Stimulated activated CD4-positive, alpha-beta T cell treated with anti-CD3 and anti-CD28 coated beads, Interleukin-4, amount 100 ng/mL, for 4 hours (primary cell): ENCODE results near the gene NPIPB2.
"Not testable (repeated sequence)": the region's sequence is repeated elsewhere in the genome, so short reads cannot be mapped to it uniquely, and the experiment has no call there.

Experiments
- DNase-seq, 2 experiments: peaks; one replicate each; pipeline ENCODE4 v3.0.0-alpha.2; 2020

Gene NPIPB2

GRCh38 chr16:11941945-11942344 lies at the start of gene NPIPB2:
Gene NPIPB2 (minus strand): TSS chr16:11942045. CDS start chr16:11942045, 0 bp downstream.
- not testable (repeated sequence) for DNase-seq

DNA sequence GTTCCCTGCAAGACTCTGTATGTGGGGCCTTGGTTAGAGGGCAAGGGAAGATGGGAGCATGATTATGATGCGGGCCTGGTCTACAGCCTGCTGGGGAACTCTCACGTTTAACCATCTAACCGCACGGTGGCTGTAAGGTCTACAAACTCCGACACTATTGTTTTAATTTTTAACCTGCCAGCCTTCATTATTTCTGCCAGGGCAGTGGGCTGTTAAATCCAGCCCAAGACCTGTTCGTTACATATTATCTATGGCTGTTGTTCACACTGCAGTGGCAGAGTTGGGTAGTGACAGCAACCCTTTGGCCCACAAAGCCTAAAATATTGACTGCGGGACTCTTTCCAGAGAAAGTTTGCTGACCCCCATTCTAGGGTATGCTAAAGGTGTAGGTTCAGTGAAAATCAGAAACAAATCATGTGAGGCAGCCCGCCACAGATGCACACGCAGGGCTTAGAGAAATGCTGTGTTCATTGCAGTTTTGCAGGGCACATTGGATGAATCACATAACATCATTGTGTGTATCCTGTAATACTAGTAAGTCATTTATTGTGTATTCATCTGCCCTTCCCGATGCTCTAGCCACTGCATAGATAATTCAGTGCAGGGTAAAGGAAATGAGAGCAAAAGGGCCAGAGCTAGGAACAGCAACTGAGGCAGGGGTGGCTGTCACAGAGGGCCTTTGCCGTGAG lies 49.0 kb upstream of the NPIPB2 start:
- DNase-seq: no peak

- no peak for DNase-seq
Observed at GRCh38 chr16:11988258-11988978, 46.6 kb upstream of the NPIPB2 start.

- no peak for DNase-seq
Observed at GRCh38 chr16:11986521-11987057, 44.7 kb upstream of the NPIPB2 start.

GRCh38 chr16:11985250-11985649 lies 43.4 kb upstream of the NPIPB2 start:
- DNase-seq: no peak

DNA sequence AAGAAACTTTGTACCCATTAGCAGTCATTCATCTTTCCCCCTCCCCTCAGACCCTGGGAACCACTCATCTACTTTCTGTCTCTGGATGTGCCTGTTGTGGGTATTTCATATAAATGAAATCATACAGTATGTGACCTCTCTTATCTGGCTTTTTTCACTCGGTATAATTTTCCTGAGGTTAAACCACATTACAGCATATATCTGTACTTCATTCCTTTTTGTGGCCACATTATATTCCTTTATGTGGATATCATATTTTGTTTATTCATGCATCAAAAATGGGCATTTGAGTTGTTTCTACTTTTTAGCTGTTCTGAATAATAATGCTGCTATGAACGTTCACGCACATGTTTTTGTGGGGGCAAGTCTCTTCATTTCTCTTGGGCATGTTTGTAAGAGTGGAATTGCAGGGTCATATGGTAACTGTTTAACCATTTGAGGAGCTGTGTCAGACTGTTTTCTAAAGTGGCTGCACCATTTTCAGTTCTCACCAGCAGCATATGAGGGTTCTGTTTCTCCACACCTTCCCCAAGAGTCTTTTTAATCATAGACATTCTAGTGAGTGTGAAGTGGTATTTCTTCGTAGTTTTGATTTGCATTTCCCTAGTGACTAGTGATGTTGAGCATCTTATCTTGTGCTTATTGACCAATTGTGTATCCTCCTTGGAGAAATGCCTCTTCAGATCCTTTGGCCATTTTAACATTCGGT lies 38.4 kb upstream of the NPIPB2 start:
- no peak for DNase-seq

DNA sequence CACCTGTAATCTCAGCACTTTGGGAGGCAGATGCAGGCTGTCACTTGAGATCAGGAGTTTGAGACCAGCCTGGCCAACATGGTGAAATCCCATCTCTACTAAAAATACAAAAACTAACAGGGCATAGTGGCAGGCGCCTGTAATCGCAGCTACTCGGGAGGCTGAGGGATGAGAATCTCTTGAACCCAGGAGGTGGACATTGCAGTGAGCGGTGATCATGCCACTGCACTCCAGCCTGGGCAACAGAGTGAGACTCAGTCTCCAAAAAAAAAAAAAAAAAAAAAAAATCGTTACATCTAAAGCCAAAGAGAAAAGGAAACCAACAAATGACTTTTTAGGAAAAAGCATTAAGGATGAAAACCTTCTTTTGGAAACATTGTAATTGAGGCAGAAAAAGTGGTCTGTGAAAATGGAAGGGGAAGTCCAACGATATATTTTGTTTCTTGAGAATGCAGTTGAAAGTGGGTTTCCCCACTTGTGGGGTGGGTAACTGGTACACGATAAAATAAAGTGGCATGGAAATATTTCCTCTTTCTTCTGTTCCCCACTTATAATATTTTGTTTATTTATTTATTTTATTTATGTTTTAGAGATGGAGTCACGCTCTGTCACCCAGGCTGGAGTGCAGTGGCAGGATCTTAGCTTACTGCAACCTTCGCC lies 37.3 kb upstream of the NPIPB2 start:
- DNase-seq: no peak

- no peak for DNase-seq
Observed at GRCh38 chr16:11978080-11978479, 36.2 kb upstream of the NPIPB2 start.

DNA sequence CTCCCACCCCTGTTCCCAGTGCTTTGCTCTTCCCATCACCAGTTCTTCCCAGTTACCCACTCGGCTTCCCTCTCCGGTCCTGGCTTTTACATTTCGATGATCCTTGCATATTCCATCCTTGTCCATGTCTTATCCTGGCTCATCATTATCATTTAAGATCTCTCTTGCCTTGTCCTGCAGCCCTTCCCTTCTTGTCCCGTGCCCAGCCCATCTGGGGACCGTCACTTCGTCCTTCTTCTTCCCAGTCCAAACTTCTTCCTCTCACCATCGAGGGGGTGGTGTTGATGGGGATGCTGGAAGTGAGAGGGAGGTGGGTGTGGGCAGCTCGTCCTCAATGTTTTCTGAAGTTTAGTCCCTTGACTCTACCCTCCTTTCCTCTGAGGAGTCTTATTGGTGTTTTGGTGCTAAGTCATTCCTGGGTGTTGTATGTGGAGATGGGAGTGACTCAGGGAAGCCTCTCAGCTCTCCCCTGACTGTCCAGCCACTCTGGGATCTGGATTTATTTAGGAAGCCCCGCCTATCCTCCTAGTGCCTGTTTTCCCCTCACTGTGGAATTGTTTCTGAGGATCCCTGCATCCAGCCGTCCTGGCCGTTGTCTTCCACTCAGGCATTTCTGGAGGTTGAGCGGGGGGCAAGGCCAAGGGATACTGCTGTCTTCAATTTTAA lies 35.7 kb upstream of the NPIPB2 start:
- no peak for DNase-seq

GRCh38 chr16:11976850-11977375 lies 35.1 kb upstream of the NPIPB2 start:
- no peak for DNase-seq

DNA sequence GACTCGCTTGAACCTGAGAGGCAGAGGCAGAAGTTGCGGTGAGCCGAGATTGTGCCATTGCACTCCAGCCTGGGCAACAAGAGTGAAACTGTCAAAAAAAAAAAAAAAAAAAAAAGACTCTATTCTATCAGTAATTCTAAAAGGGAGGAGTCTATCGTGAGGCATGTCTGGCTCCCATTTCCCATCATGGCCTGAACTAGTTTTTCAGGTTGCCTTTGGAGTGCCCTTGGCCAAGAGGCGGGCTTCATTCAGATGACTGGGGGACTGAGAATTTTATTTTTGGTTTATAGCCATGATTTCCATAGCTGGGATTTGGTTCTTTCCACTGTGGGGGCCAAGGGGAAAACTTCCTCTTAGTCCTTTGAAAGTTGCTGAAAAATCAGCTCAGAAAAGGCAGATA lies 31.2 kb upstream of the NPIPB2 start:
- no peak for DNase-seq

DNA sequence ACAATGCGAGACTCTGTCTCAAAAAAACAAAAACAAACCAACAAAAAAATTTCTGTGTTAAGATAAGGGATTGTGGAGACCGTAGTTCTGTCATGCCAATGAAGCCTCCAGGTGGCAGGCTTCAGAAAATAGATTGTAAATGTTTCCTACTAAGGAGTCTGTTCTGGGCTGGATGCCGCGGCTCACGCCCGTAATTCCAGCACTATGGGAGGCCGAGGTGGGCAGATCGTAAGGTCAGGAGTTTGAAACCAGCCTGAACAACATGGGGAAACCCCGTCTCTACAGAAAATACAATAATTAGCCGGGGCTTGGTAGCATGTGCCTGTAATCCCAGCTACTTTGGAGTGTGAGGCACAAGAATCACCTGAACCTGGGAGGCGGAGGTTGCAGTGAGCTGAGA lies 30.3 kb upstream of the NPIPB2 start:
- DNase-seq: no peak

DNA sequence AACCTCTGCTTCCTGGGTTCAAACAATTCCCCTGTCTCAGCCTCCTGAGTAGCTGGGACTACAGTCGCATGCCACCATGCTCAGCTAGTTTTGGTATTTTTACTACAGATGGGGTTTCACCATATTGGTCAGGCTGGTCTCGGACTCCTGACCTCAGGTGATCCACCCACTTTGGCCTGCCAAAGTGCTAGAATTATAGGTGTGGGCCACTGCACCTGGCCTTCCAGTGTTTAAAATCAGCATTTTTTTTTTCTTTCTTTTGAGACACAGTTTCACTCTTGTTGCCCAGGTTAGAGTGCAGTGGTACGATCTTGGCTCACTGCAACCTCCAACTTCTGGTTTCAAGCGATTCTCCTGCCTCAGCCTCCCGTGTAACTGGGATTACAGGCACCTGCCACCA lies 28.4 kb upstream of the NPIPB2 start:
- DNase-seq: not testable (repeated sequence)

- no peak for DNase-seq
Observed at GRCh38 chr16:11968577-11968976, 26.7 kb upstream of the NPIPB2 start.

GRCh38 chr16:11967195-11967911 lies 25.5 kb upstream of the NPIPB2 start:
- DNase-seq: no peak

GRCh38 chr16:11966173-11966572 lies 24.3 kb upstream of the NPIPB2 start:
- DNase-seq: no peak

- DNase-seq: no peak
Observed at GRCh38 chr16:11964761-11965551, 23.1 kb upstream of the NPIPB2 start, which contains the start of gene TNFRSF17. Gene TNFRSF17 (plus strand): TSS chr16:11965210. CDS start chr16:11965325, 115 bp downstream.

DNA sequence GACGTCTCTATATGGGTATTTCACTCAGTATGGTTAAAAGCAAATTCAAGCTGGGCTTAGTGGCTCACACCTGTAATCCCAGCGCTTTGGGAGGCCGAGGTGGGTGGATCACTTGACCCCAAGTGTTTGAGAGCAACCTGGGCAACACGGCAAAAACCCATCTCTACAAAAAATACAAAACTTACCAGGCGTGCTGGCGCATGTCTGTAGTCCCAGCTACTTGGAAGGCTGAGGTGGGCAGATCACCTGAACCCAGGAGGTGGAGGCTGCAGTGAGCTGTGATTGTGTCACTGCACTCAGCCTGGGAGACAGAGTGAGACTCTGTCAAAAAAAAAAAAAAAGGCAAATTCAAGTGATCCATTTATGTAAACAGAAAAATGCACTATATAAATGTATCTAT lies 21.9 kb upstream of the NPIPB2 start:
- DNase-seq: no peak

DNA sequence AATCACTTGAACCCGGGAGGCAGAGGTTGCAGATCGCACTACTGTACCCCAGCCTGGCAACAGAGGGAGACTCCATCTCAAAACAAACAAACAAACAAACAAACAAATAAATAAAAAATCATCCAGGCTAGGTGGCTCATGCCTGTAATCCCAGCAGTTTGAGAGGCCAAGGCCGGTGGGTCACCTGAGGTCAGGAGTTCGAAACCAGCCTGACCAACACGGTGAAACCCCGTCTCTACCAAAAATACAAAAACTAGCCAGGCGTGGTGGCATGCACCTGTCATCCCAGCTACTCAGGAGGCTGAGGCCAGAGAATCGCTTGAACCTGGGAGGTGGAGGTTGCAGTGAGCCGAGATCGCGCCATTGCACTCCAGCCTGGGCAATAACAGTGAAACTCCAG lies 21.1 kb upstream of the NPIPB2 start:
- not testable (repeated sequence) for DNase-seq

DNA sequence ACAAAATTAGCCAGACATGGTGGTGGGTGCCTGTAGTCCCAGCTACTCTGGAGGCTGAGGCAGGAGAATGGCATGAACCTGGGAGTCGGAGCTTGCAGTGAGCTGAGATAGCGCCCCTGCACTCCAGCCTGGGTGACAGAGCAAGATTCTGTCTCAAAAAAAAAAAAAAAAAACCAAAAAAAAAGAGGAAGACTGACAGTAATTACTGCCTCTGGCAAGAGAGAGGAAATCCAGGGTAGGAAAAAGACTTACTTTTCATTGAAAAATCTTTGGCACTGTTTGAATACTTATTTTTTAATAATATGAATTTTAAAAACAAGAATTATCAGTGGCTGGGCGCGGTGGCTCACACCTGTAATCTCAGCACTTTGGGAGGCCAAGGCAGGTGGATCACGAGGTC lies 20.6 kb upstream of the NPIPB2 start:
- DNase-seq: not testable (repeated sequence)
